ENCODE results near the gene PHYHIPL. TPM values are rescaled to one million over a fixed set of nuclear protein-coding genes. Genes with fewer than 3 reads are reported as not detected.

PHYHIPL gene
- total and polyA plus RNA-seq, 2 experiments from 2014 or later: 1.1 TPM; not detected in 1

GRCh38 chr10:59133841-59134593, 42.4 kb upstream of the PHYHIPL start:
- TF ChIP-seq, protein P1, sequence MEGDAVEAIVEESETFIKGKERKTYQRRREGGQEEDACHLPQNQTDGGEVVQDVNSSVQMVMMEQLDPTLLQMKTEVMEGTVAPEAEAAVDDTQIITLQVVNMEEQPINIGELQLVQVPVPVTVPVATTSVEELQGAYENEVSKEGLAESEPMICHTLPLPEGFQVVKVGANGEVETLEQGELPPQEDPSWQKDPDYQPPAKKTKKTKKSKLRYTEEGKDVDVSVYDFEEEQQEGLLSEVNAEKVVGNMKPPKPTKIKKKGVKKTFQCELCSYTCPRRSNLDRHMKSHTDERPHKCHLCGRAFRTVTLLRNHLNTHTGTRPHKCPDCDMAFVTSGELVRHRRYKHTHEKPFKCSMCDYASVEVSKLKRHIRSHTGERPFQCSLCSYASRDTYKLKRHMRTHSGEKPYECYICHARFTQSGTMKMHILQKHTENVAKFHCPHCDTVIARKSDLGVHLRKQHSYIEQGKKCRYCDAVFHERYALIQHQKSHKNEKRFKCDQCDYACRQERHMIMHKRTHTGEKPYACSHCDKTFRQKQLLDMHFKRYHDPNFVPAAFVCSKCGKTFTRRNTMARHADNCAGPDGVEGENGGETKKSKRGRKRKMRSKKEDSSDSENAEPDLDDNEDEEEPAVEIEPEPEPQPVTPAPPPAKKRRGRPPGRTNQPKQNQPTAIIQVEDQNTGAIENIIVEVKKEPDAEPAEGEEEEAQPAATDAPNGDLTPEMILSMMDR (IDR thresholded peaks at IDR 0.05; ENCODE audit: low read depth, low read length): no peak
- Histone ChIP-seq H3K36me3 (no peaks in the 10 kb centered on the region), H3K9me3 (ENCODE audit: low read depth) (no peaks in the 10 kb centered on the region), H3K4me1 (ENCODE audit: low read depth) (no peaks in the 10 kb centered on the region), H3K4me3 (no peak overlapping the region), H3K27me3 (peaks cover 6% of the 10 kb centered on the region), H3K27ac (no peak overlapping the region)
- DNase-seq (ENCODE audit: low read depth in 1 of 2, low spot score in 1 of 2): no peak

- Histone ChIP-seq H3K27me3 (peaks cover 6% of the 10 kb centered on the region), H3K36me3 (no peaks in the 10 kb centered on the region), H3K4me1 (ENCODE audit: low read depth) (no peaks in the 10 kb centered on the region), H3K27ac (no peak overlapping the region), H3K9me3 (ENCODE audit: low read depth) (no peaks in the 10 kb centered on the region), H3K4me3 (no peak overlapping the region)
- DNase-seq (ENCODE audit: low read depth in 1 of 2, low spot score in 1 of 2): no peak
- TF ChIP-seq, protein P1 (IDR thresholded peaks at IDR 0.05; ENCODE audit: low read depth, low read length): no peak
Observed at GRCh38 chr10:59134785-59135184, 41.7 kb upstream of the PHYHIPL start.

DNA sequence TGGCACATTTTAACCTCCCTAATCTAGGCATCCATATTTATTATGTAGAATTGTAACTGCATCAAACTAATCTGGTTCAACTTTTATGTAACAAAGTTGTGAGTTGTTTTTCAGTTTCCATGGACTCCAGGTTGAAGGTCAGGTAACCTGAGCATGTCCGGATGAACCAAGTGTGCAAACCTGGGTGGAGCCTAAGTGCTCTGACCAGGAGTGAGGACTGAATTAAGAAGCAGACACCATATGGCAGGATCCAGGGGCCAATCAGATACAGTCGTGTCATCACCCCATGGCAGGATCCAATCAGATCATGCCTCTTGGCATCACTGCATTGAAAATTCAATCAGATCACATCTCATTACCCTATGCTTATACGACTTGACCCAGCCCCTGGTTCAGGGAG, 41.2 kb upstream of the PHYHIPL start:
- Histone ChIP-seq H3K9me3 (ENCODE audit: low read depth) (no peaks in the 10 kb centered on the region), H3K27me3 (peaks cover 6% of the 10 kb centered on the region), H3K36me3 (no peaks in the 10 kb centered on the region), H3K4me3 (no peak overlapping the region), H3K4me1 (ENCODE audit: low read depth) (no peaks in the 10 kb centered on the region), H3K27ac (no peak overlapping the region)
- TF ChIP-seq, protein P1 (IDR thresholded peaks at IDR 0.05; ENCODE audit: low read depth, low read length): no peak
- no peak for DNase-seq (ENCODE audit: low read depth in 1 of 2, low spot score in 1 of 2)

GRCh38 chr10:59138052-59138451, 38.4 kb upstream of the PHYHIPL start:
- Histone ChIP-seq H3K27me3 (no peaks in the 10 kb centered on the region), H3K27ac (no peak overlapping the region), H3K4me3 (no peak overlapping the region), H3K4me1 (ENCODE audit: low read depth) (no peaks in the 10 kb centered on the region), H3K36me3 (no peaks in the 10 kb centered on the region), H3K9me3 (ENCODE audit: low read depth) (no peaks in the 10 kb centered on the region)
- TF ChIP-seq, protein P1 (IDR thresholded peaks at IDR 0.05; ENCODE audit: low read depth, low read length): no peak
- DNase-seq (ENCODE audit: low read depth in 1 of 2, low spot score in 1 of 2): no peak

GRCh38 chr10:59143544-59143943, 32.9 kb upstream of the PHYHIPL start:
- no peak overlapping the region for H3K4me3 ChIP-seq
- no peaks in the 10 kb centered on the region for H3K36me3 ChIP-seq
- H3K9me3 ChIP-seq (ENCODE audit: low read depth): no peaks in the 10 kb centered on the region
- no peak for DNase-seq (ENCODE audit: low read depth in 1 of 2, low spot score in 1 of 2)
- TF ChIP-seq, protein P1 (IDR thresholded peaks at IDR 0.05; ENCODE audit: low read depth, low read length): no peak
- no peaks in the 10 kb centered on the region for H3K27me3 ChIP-seq
- no peak overlapping the region for H3K27ac ChIP-seq
- no peaks in the 10 kb centered on the region for H3K4me1 ChIP-seq (ENCODE audit: low read depth)
